ENCODE results near the gene GSX1. TPM values are rescaled to one million over a fixed set of nuclear protein-coding genes. Genes with fewer than 3 reads are reported as not detected.

GSX1 gene
- total RNA-seq, 4 donors from 2014 or later, result not detected

DNA sequence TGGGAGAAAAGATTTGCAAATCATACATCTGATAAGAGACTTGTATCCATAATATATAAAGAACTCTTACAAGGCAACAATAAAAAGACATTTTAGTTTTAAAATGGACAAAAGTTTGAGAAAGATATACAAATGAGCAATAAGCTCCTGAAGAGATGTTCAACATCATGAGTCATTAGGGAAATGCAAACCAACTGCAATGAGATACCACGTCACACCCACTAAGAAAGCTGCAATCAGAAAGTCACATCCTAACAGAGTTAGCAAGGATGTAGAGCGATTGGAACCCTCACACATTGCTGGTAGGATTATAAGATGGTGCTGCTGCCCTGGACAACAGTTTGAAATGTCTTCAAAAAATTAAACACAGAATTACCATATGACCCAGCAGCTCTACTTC, 50.3 kb downstream of the GSX1 start:
- no peak for ATAC-seq

More for the DNA sequence above, 50.3 kb downstream of the GSX1 start:
- Histone ChIP-seq H3K27ac (no peak overlapping the region), H3K4me3 (no peak overlapping the region), H3K27me3 (peaks cover 0 to 13% (median 4%) of the 10 kb centered on the region in 3 donors), H3K36me3 (no peaks in the 10 kb centered on the region), H3K9me3 (no peaks in the 10 kb centered on the region), H3K4me1 (no peaks in the 10 kb centered on the region)
- in situ Hi-C loops (cut with MboI; ENCODE audit: low sequenced_read_pairs in 4 of 4), result loop anchor here in 2 of 4 donors (25.0 kb wide), 2 partner anchors 145 to 855 kb away; partner anchors contain the start of gene URAD (in 1 of the 2)
- intact Hi-C loops (cut with DNase I; ENCODE audit: low total_unique reads), result no loop called here
- DNase-seq, result no peak
- no peak for TF ChIP-seq POLR2A (IDR thresholded peaks at IDR 0.05)
- TF ChIP-seq, protein P1, sequence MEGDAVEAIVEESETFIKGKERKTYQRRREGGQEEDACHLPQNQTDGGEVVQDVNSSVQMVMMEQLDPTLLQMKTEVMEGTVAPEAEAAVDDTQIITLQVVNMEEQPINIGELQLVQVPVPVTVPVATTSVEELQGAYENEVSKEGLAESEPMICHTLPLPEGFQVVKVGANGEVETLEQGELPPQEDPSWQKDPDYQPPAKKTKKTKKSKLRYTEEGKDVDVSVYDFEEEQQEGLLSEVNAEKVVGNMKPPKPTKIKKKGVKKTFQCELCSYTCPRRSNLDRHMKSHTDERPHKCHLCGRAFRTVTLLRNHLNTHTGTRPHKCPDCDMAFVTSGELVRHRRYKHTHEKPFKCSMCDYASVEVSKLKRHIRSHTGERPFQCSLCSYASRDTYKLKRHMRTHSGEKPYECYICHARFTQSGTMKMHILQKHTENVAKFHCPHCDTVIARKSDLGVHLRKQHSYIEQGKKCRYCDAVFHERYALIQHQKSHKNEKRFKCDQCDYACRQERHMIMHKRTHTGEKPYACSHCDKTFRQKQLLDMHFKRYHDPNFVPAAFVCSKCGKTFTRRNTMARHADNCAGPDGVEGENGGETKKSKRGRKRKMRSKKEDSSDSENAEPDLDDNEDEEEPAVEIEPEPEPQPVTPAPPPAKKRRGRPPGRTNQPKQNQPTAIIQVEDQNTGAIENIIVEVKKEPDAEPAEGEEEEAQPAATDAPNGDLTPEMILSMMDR (IDR thresholded peaks at IDR 0.05 in 4 of 5, conservative IDR thresholded peaks at IDR 0.05 in 1 of 5), result no peak

Other genes with a start within 250 kb of the GSX1 start
- gene LNX2, start 172.0 kb upstream of the GSX1 start, total RNA-seq, result 1 to 10 TPM; 5.0 to 7.1 (median 6.2) TPM
- 100 to 1,000 TPM; 104 to 159 (median 142) TPM for gene POLR1D, start 170.6 kb upstream of the GSX1 start, total RNA-seq
- not detected for gene PDX1, start 127.5 kb downstream of the GSX1 start, total RNA-seq
- under 1 TPM in 1 of 4 donors, not detected in 3; 0.56 TPM for gene CDX2, start 176.8 kb downstream of the GSX1 start, total RNA-seq
- not detected for gene URAD, start 196.2 kb downstream of the GSX1 start, total RNA-seq

All from gastrocnemius medialis (tissue), 4 donors.